WTC11 (cell line): ENCODE data around the gene FGF14.

ENCODE experiments used
- CREB1 ChIP-seq: sonication (generic); formaldehyde crosslinking; IDR thresholded peaks from 2 replicates; pipeline ENCODE4 v1.8.0; 2023; ENCODE audit warnings: mild to moderate bottlenecking, missing genetic modification reagents
- CREM ChIP-seq: sonication (generic); formaldehyde crosslinking; IDR thresholded peaks from 2 replicates; pipeline ENCODE4 v1.8.1; 2022; ENCODE audit warnings: mild to moderate bottlenecking, missing genetic modification reagents, moderate library complexity
- E2F5 ChIP-seq: sonication (generic); formaldehyde crosslinking; IDR thresholded peaks from 2 replicates; pipeline ENCODE4 v1.8.1; 2022; ENCODE audit warnings: mild to moderate bottlenecking, moderate library complexity, missing genetic modification reagents
- MAX ChIP-seq: sonication (generic); formaldehyde crosslinking; IDR thresholded peaks from 2 replicates; pipeline ENCODE4 v1.8.0; 2022; ENCODE audit warnings: mild to moderate bottlenecking, missing genetic modification reagents
- PRDM15 ChIP-seq: sonication (generic); formaldehyde crosslinking; IDR thresholded peaks from 2 replicates; pipeline ENCODE4 v1.8.0; 2022; ENCODE audit warnings: missing genetic modification reagents
- SP1 ChIP-seq: sonication (generic); formaldehyde crosslinking; conservative IDR thresholded peaks from 2 replicates; pipeline ENCODE4 v1.8.1; 2022; ENCODE audit warnings: missing genetic modification reagents
- ZNF121 ChIP-seq: sonication (generic); formaldehyde crosslinking; IDR thresholded peaks from 2 replicates; pipeline ENCODE4 v1.8.0; 2023; ENCODE audit warnings: missing genetic modification reagents
- ZNF232 ChIP-seq: sonication (generic); formaldehyde crosslinking; IDR thresholded peaks from 2 replicates; pipeline ENCODE4 v1.8.0; 2022; ENCODE audit warnings: mild to moderate bottlenecking, missing genetic modification reagents
- TF ChIP-seq, protein P1 (sequence below): sonication (generic); formaldehyde crosslinking; IDR thresholded peaks from 2 replicates; pipeline ENCODE4 v1.8.1; 2023; ENCODE audit warnings: mild to moderate bottlenecking, missing genetic modification reagents, borderline replicate concordance
- TF ChIP-seq, protein P2 (sequence below): fragments of 200-600 bp; IDR thresholded peaks from 2 replicates; pipeline ENCODE4 v1.8.0; 2022; ENCODE audit warnings: antibody characterized with exemption
- TF ChIP-seq, protein P3 (sequence below): sonication (generic); formaldehyde crosslinking; IDR thresholded peaks from 2 replicates; pipeline ENCODE4 v1.8.0; 2022; ENCODE audit warnings: mild to moderate bottlenecking, missing genetic modification reagents

- TF ChIP-seq, protein P1, sequence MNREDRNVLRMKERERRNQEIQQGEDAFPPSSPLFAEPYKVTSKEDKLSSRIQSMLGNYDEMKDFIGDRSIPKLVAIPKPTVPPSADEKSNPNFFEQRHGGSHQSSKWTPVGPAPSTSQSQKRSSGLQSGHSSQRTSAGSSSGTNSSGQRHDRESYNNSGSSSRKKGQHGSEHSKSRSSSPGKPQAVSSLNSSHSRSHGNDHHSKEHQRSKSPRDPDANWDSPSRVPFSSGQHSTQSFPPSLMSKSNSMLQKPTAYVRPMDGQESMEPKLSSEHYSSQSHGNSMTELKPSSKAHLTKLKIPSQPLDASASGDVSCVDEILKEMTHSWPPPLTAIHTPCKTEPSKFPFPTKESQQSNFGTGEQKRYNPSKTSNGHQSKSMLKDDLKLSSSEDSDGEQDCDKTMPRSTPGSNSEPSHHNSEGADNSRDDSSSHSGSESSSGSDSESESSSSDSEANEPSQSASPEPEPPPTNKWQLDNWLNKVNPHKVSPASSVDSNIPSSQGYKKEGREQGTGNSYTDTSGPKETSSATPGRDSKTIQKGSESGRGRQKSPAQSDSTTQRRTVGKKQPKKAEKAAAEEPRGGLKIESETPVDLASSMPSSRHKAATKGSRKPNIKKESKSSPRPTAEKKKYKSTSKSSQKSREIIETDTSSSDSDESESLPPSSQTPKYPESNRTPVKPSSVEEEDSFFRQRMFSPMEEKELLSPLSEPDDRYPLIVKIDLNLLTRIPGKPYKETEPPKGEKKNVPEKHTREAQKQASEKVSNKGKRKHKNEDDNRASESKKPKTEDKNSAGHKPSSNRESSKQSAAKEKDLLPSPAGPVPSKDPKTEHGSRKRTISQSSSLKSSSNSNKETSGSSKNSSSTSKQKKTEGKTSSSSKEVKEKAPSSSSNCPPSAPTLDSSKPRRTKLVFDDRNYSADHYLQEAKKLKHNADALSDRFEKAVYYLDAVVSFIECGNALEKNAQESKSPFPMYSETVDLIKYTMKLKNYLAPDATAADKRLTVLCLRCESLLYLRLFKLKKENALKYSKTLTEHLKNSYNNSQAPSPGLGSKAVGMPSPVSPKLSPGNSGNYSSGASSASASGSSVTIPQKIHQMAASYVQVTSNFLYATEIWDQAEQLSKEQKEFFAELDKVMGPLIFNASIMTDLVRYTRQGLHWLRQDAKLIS = no peak
- TF ChIP-seq, protein P2, sequence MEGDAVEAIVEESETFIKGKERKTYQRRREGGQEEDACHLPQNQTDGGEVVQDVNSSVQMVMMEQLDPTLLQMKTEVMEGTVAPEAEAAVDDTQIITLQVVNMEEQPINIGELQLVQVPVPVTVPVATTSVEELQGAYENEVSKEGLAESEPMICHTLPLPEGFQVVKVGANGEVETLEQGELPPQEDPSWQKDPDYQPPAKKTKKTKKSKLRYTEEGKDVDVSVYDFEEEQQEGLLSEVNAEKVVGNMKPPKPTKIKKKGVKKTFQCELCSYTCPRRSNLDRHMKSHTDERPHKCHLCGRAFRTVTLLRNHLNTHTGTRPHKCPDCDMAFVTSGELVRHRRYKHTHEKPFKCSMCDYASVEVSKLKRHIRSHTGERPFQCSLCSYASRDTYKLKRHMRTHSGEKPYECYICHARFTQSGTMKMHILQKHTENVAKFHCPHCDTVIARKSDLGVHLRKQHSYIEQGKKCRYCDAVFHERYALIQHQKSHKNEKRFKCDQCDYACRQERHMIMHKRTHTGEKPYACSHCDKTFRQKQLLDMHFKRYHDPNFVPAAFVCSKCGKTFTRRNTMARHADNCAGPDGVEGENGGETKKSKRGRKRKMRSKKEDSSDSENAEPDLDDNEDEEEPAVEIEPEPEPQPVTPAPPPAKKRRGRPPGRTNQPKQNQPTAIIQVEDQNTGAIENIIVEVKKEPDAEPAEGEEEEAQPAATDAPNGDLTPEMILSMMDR = no peak
- TF ChIP-seq CREM (CRISPR knock-in tag) (no peak), ZNF232 (CRISPR knock-in tag) (no peak), PRDM15 (CRISPR knock-in tag) (no peak), SP1 (CRISPR knock-in tag) (no peak), ZNF121 (CRISPR knock-in tag) (no peak), E2F5 (CRISPR knock-in tag) (no peak), MAX (CRISPR knock-in tag) (no peak), CREB1 (CRISPR knock-in tag) (no peak)
- TF ChIP-seq, protein P3, sequence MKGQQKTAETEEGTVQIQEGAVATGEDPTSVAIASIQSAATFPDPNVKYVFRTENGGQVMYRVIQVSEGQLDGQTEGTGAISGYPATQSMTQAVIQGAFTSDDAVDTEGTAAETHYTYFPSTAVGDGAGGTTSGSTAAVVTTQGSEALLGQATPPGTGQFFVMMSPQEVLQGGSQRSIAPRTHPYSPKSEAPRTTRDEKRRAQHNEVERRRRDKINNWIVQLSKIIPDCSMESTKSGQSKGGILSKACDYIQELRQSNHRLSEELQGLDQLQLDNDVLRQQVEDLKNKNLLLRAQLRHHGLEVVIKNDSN (CRISPR knock-in tag) = no peak
Measured at GRCh38 chr13:102260256-102260655, 141.6 kb downstream of the FGF14 start.
